Activated CD8-positive, alpha-beta memory T cell treated with anti-CD3 and anti-CD28 coated beads for 4 hours (primary cell): ENCODE results near the gene SEC14L6.

Experiments
- DNase-seq, 2 donors: peaks; one replicate each; pipeline ENCODE4 v3.0.0-alpha.2; 2020; ENCODE audit warnings: low read depth in 2 of 2

The SEC14L6 gene

GRCh38 chr22:30537083-30537731 lies 9.3 kb downstream of the SEC14L6 start:
- DNase-seq, result no peak

- no peak for DNase-seq
Observed at GRCh38 chr22:30535182-30535581, 11.4 kb downstream of the SEC14L6 start.

- no peak for DNase-seq
Observed at GRCh38 chr22:30531651-30532608, 14.6 kb downstream of the SEC14L6 start.

GRCh38 chr22:30526656-30527055 lies 19.9 kb downstream of the SEC14L6 start:
- DNase-seq, result no peak

GRCh38 chr22:30523646-30524489 lies 22.7 kb downstream of the SEC14L6 start:
- DNase-seq, result no peak

GRCh38 chr22:30521368-30522156 lies 25.0 kb downstream of the SEC14L6 start:
- DNase-seq, result no peak

GRCh38 chr22:30519842-30520425 lies 26.6 kb downstream of the SEC14L6 start:
- no peak for DNase-seq

- DNase-seq, result no peak
Observed at GRCh38 chr22:30516731-30517130, 29.8 kb downstream of the SEC14L6 start.

- no peak for DNase-seq
Observed at GRCh38 chr22:30516273-30516672, 30.3 kb downstream of the SEC14L6 start.

GRCh38 chr22:30514252-30514651 lies 32.3 kb downstream of the SEC14L6 start:
- no peak for DNase-seq

GRCh38 chr22:30513462-30513861 lies 33.1 kb downstream of the SEC14L6 start:
- DNase-seq, result no peak

- DNase-seq, result no peak
Observed at GRCh38 chr22:30511911-30512310, 34.6 kb downstream of the SEC14L6 start.

- DNase-seq, result no peak
Observed at GRCh38 chr22:30511109-30511508, 35.4 kb downstream of the SEC14L6 start.

- DNase-seq, result no peak
Observed at GRCh38 chr22:30508216-30508615, 38.3 kb downstream of the SEC14L6 start.

- DNase-seq, result no peak
Observed at GRCh38 chr22:30507670-30508069, 38.9 kb downstream of the SEC14L6 start.

- no peak for DNase-seq
Observed at GRCh38 chr22:30506507-30506968, 40.0 kb downstream of the SEC14L6 start.

- DNase-seq, result no peak
Observed at GRCh38 chr22:30503551-30503950, 43.0 kb downstream of the SEC14L6 start.

GRCh38 chr22:30502911-30503310 lies 43.6 kb downstream of the SEC14L6 start:
- DNase-seq, result no peak

- DNase-seq, result no peak
Observed at GRCh38 chr22:30502153-30502552, 44.4 kb downstream of the SEC14L6 start.

GRCh38 chr22:30500628-30501027 lies 45.9 kb downstream of the SEC14L6 start:
- no peak for DNase-seq
